ENCODE measurements around the gene RABL3.
"Not testable (repeated sequence)": the region's sequence is repeated elsewhere in the genome, so short reads cannot be mapped to it uniquely, and the experiment has no call there.

The RABL3 gene

DNA sequence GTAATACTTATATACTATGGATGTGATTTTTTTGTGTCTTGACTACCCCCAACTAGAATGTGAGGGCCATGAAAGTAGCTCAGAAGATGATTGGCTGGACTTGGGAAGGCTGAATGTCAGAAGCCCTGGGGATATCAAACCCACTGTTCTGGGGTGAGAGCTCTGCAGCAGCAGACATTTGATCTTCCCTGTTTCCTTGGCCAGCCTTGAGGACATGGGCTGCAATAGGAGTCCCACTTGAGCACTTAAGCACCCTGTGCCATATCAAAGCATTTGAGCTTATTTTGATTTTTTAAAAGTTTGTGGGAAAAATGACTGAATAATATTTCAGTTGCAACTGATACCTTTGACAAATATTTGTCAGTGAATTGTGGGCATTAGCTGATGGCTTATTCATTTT lies 21.9 kb upstream of the RABL3 start:
- no peak for DNase-seq (ENCODE audit: low read depth)
- no peak overlapping the region for H3K4me3 ChIP-seq (ENCODE audit: low read depth, low read length)
- TF ChIP-seq, protein P1, sequence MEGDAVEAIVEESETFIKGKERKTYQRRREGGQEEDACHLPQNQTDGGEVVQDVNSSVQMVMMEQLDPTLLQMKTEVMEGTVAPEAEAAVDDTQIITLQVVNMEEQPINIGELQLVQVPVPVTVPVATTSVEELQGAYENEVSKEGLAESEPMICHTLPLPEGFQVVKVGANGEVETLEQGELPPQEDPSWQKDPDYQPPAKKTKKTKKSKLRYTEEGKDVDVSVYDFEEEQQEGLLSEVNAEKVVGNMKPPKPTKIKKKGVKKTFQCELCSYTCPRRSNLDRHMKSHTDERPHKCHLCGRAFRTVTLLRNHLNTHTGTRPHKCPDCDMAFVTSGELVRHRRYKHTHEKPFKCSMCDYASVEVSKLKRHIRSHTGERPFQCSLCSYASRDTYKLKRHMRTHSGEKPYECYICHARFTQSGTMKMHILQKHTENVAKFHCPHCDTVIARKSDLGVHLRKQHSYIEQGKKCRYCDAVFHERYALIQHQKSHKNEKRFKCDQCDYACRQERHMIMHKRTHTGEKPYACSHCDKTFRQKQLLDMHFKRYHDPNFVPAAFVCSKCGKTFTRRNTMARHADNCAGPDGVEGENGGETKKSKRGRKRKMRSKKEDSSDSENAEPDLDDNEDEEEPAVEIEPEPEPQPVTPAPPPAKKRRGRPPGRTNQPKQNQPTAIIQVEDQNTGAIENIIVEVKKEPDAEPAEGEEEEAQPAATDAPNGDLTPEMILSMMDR (IDR thresholded peaks at IDR 0.05; ENCODE audit: insufficient read depth, low read depth, low read length, missing control alignments): no peak

DNA sequence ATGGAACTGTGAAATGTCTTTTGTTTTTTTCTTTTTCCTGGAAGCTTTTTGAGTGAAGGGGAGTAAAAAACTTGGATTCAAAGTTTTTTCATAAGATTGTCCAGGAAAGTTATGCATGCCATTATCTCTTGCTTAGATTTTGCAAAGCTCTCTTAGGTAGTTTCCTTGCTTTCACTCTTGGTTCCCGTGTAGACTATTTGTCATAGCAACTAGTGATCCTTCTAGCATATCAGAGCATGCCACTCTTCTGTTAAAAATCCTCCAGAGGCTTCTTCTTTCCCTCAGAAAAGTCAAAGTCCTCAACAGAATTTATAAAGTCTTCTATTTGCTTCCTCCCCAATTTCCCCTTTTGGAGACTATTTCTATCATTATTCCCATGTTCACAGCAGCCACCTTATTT lies 21.3 kb upstream of the RABL3 start:
- TF ChIP-seq, protein P1 (IDR thresholded peaks at IDR 0.05; ENCODE audit: insufficient read depth, low read depth, low read length, missing control alignments): no peak
- no peak overlapping the region; the same call in 1 of the 2 replicates for H3K4me3 ChIP-seq (ENCODE audit: low read depth, low read length)
- DNase-seq (ENCODE audit: low read depth): peak; percentile 46

DNA sequence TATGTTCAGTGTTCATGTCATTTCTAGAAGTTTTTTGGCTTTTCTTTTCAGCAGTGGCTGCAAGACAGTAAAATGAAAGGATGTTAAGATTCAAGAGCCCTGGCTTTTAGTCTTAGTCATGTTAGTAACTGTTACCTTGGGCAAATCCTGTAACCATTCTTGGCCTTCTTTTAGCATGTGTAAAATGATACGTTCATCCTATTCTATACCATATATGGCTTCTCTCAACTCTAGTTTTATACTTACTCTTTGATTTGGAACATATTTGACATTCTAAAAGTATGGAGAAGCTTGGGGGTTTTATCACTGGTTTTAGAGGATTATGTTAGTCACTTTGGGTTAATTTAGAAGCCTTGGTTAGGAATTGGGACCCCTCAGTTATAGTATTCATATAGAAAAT lies 20.3 kb upstream of the RABL3 start:
- DNase-seq (ENCODE audit: low read depth): no peak
- TF ChIP-seq, protein P1 (IDR thresholded peaks at IDR 0.05; ENCODE audit: insufficient read depth, low read depth, low read length, missing control alignments): no peak
- no peak overlapping the region for H3K4me3 ChIP-seq (ENCODE audit: low read depth, low read length)

DNA sequence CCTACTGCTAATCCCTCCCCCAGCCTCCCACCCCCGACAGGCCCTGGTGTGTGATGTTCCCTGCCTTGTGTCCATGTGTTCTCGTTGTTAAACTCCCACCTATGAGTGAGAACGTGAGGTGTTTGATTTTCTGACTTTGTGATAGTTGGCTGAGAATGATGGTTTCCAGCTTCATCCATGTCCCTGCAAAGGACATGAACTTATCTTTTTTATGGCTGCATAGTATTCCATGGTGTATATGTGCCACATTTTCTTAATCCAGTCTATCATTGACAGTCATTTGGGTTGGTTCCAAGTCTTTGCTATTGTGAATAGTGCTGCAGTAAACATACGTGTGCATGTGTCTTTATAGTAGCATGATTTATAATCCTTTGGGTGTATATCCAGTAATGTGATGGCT lies 16.2 kb upstream of the RABL3 start:
- DNase-seq (ENCODE audit: low read depth); H3K4me3 ChIP-seq (ENCODE audit: low read depth, low read length): not testable (repeated sequence)

DNA sequence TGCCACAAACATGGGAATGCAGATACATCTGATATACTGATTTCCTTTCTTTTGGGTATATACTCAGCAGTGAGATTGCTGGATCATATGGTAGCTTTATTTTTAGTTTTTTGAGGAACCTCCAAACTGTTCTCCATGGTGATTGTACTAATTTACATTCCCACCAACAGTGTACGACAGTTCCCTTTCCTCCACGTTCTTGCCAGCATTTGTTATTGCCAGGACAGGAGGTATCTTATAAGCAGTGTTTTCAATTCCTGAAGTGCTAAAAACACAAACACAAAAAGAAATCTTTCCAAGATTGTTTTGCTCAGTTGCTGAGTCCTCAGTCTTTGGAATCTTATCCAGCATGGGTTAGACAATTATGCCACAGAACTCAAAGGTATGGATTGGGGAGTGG lies 13.7 kb upstream of the RABL3 start:
- TF ChIP-seq, protein P1 (IDR thresholded peaks at IDR 0.05; ENCODE audit: insufficient read depth, low read depth, low read length, missing control alignments): no peak
- H3K4me3 ChIP-seq (ENCODE audit: low read depth, low read length): no peak overlapping the region
- DNase-seq (ENCODE audit: low read depth): no peak

DNA sequence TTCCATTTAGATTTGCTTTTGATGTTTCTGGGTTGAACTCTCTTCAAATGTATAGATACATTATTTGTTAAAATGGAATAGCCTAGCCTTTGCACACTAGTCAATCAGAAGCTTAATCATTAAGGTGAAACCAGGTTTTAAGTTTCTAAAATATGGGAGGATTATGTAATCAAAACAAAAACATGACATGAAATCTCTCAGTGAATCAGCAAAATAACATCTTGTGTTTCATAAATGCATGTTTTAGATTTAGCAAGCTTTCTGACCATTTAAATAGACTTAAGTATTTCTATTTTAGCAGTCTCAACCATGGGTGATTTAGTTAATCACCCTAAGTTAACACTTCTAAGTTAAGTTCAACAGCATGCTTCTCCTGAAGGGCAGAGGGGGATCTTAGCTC lies 11.5 kb upstream of the RABL3 start:
- H3K4me3 ChIP-seq (ENCODE audit: low read depth, low read length): no peak overlapping the region
- DNase-seq (ENCODE audit: low read depth): no peak
- TF ChIP-seq, protein P1 (IDR thresholded peaks at IDR 0.05; ENCODE audit: insufficient read depth, low read depth, low read length, missing control alignments): no peak

DNA sequence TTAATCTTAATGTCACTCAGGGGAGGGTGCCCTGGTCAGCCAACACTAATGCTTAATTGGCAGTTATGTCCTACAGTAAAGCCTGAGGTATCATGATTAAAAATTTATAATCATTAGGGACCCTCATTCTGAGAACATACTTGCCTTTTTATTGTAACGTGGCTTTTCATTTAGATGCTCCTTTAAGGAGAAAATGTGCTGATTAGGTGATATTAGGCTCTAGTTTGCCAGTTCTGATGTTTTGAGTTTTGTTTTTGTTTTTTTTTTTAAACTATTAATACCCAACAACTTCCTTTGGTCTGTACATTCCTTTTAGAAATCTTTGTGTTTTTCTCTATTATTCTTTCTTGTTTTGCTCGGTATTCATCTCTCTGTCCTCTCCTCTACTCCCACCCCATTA lies 10.5 kb upstream of the RABL3 start:
- no peak for DNase-seq (ENCODE audit: low read depth)
- TF ChIP-seq, protein P1 (IDR thresholded peaks at IDR 0.05; ENCODE audit: insufficient read depth, low read depth, low read length, missing control alignments): no peak
- H3K4me3 ChIP-seq (ENCODE audit: low read depth, low read length): no peak overlapping the region

Data from GM12865 (cell line).